Measurements from ENCODE around the gene ATG5. TPM values are rescaled to one million over a fixed set of nuclear protein-coding genes. Genes with fewer than 3 reads are reported as not detected.

ATG5 gene
- total RNA-seq, 3 donors from 2014 or later: 39.4 to 51.6 (median 43.0) TPM

DNA sequence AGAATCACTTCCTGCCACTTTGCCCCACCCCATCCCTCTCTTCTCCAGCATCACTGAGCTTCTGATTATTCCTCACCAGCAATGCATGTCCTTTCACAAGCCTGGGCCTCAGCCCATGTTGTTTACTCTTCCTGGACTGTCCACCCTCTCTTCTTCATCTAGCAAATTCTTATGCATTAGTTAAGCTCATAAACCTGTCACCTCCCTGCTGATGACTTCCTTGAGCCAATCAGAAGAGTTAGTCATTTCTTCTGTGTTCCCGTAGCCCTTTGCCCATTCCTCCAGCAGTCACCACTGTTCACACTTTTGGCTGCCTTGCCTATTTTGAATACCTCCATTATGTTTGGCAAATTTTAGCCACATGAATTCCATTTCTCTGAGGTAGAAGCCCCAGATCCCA, 30.8 kb upstream of the ATG5 start:
- TF ChIP-seq CTCF (IDR thresholded peaks at IDR 0.05): no peak
- no peaks in the 10 kb centered on the region for H3K9me3 ChIP-seq
- no peaks in the 10 kb centered on the region for H3K36me3 ChIP-seq (ENCODE audit: low read depth)
- DNase-seq: no peak
- intact Hi-C loops (cut with DNase I, micrococcal nuclease): no loop called here
- no peak overlapping the region for H3K4me3 ChIP-seq
- H3K4me1 ChIP-seq (ENCODE audit: low read depth): peaks cover 9% of the 10 kb centered on the region
- no peak for ATAC-seq

DNA sequence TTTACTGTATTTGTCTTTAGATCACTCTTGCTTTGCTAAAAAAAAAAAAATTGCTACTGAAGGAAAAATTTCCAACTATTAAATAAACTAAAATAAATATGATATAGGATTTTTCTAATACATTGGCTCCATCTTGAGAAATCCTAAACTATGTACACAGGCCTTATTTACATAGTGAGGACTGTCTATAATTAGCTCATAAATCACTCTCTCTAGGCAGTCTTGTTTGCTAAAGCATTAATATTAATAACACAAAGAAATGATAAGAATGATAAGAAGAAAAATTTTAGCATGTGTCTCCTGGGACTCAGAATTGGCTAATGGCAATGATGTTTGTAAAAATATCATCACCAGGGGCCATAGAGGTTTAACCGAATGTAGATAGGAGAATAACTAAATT, 21.7 kb upstream of the ATG5 start:
- no peak for DNase-seq
- H3K4me3 ChIP-seq: no peak overlapping the region
- H3K9me3 ChIP-seq: no peaks in the 10 kb centered on the region
- intact Hi-C loops (cut with DNase I, micrococcal nuclease): no loop called here
- no peak for TF ChIP-seq CTCF (IDR thresholded peaks at IDR 0.05)
- no peaks in the 10 kb centered on the region for H3K4me1 ChIP-seq (ENCODE audit: low read depth)
- no peak for ATAC-seq
- H3K36me3 ChIP-seq (ENCODE audit: low read depth): no peaks in the 10 kb centered on the region

GRCh38 chr6:106339334-106340029, 13.9 kb upstream of the ATG5 start:
- Histone ChIP-seq H3K4me3 (no peak overlapping the region), H3K4me1 (ENCODE audit: low read depth) (peaks cover 2% of the 10 kb centered on the region), H3K9me3 (no peaks in the 10 kb centered on the region), H3K36me3 (ENCODE audit: low read depth) (no peaks in the 10 kb centered on the region)
- DNase-seq (peak in 1 of 3 donors; percentile 76), ATAC-seq (peak; percentile 95)
- peak; percentile 66 for TF ChIP-seq CTCF (IDR thresholded peaks at IDR 0.05)
- intact Hi-C loops (cut with DNase I, micrococcal nuclease): loop anchor here in 1 of 2 donors (10.0 kb wide), 2 partner anchors 225 to 645 kb away; no protein-coding TSS in a partner anchor

DNA sequence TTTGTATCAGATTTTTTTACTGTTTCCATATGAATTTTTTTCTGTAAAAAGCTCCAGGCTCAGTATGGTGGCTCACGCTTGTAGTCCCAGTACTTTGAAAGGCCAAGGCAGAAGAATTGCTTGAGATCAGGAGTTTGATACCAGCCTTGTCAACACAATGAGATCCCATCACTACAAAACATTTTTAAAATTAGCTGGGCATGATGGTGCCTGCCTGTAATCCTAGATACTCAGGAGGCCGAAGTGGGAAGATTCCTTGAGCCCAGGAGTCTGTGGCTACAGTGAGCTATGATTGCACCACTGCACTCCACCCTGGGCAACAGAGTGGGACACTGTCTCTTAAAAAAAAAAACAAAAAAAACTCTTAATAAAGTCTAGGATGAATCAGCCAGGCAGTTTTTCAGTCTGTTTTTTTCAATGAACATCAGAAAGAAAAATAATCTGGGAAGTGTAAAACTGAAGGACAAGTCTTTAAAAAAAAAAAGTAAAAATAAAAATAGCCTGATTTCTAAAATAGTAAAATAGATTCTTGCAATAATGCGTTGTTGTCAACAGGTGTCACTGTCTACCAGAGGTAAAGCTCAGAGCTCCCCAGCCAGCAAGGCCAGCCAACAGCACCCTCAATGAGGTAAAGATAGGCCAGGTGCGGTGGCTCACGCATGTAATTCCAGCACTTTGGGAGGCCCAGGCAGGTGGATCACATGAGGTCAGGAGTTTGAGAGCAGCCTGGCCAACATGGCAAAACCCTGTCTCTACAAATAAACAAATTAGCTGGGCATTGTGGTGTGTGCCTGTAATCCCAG, 9.3 kb upstream of the ATG5 start:
- peak; percentile 43 for TF ChIP-seq CTCF (IDR thresholded peaks at IDR 0.05)
- peak; percentile 47 to 60 (median 53) for DNase-seq
- peak; percentile 89 for ATAC-seq
- H3K4me3 ChIP-seq: no peak overlapping the region
- intact Hi-C loops (cut with DNase I, micrococcal nuclease): loop anchor here in 1 of 2 donors (10.0 kb wide), 2 partner anchors 230 to 650 kb away; no protein-coding TSS in a partner anchor
- peaks cover 2% of the 10 kb centered on the region for H3K4me1 ChIP-seq (ENCODE audit: low read depth)
- H3K9me3 ChIP-seq: no peaks in the 10 kb centered on the region
- H3K36me3 ChIP-seq (ENCODE audit: low read depth): no peaks in the 10 kb centered on the region

DNA sequence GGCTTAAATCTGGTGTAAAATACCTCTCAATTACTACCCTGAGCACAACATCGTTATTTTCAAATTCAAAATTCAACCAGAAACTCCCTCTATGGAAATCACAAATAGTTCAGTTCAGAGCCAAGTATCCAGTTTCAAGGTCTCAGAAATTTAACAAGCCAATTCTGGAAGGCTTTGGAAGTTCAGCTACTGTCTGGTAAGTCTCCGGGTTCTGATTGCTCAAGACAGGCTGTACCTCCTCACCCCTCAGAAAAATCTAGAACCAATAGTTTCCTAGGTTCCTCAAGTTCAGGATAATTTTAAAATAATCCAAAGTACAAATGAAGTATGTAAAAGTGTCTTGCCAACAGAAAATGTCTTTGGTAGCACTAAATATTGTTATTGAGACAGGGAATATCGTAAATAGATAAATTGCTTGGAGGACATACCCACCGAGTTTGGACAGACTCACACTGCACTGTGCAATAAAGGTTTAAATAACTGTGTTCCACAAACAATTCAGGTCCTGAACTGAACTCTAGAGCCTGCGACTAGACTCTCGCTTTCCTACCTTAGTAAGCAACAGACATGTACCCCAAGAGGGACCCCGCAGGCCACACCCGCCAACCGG, 729 bp downstream of the ATG5 start:
- ATAC-seq (peak; percentile 29), DNase-seq (no peak)
- intact Hi-C loops (cut with DNase I, micrococcal nuclease): no loop called here
- no peak for TF ChIP-seq CTCF (IDR thresholded peaks at IDR 0.05)
- peaks cover 5% of the 10 kb centered on the region for H3K36me3 ChIP-seq (ENCODE audit: low read depth)
- H3K9me3 ChIP-seq: no peaks in the 10 kb centered on the region
- peak overlapping the region; percentile 67 for H3K4me3 ChIP-seq
- H3K4me1 ChIP-seq (ENCODE audit: low read depth): peaks cover 10% of the 10 kb centered on the region

All from mucosa of descending colon (tissue), 3 donors.